AG09319 (cell line): Measurements from ENCODE around the gene RPTOR.
"Not testable (repeated sequence)": the region's sequence is repeated elsewhere in the genome, so short reads cannot be mapped to it uniquely, and the experiment has no call there.

Source experiments
- DNase-seq: peaks from one replicate; pipeline ENCODE4 v3.0.0-alpha.2; 2010; ENCODE audit warnings: low read depth; ENCODE audit errors: extremely low read depth
- TF ChIP-seq, protein P1 (sequence below): IDR thresholded peaks from 2 replicates; pipeline ENCODE4 v1.5.1; 2011; ENCODE audit warnings: low read depth, mild to moderate bottlenecking, inconsistent platforms, low read length, moderate library complexity

Gene RPTOR

GRCh38 chr17:80759377-80759673 is 214.7 kb downstream of the RPTOR start:
- DNase-seq, result no peak
- TF ChIP-seq, protein P1, sequence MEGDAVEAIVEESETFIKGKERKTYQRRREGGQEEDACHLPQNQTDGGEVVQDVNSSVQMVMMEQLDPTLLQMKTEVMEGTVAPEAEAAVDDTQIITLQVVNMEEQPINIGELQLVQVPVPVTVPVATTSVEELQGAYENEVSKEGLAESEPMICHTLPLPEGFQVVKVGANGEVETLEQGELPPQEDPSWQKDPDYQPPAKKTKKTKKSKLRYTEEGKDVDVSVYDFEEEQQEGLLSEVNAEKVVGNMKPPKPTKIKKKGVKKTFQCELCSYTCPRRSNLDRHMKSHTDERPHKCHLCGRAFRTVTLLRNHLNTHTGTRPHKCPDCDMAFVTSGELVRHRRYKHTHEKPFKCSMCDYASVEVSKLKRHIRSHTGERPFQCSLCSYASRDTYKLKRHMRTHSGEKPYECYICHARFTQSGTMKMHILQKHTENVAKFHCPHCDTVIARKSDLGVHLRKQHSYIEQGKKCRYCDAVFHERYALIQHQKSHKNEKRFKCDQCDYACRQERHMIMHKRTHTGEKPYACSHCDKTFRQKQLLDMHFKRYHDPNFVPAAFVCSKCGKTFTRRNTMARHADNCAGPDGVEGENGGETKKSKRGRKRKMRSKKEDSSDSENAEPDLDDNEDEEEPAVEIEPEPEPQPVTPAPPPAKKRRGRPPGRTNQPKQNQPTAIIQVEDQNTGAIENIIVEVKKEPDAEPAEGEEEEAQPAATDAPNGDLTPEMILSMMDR, result no peak

- TF ChIP-seq, protein P1, result no peak
- no peak for DNase-seq
These were observed 215.9 kb downstream of the RPTOR start for GRCh38 chr17:80760511-80760911.

- DNase-seq, result no peak
- TF ChIP-seq, protein P1, result no peak
These were observed 216.7 kb downstream of the RPTOR start for GRCh38 chr17:80761110-80761871.

GRCh38 chr17:80762076-80762475 is 217.4 kb downstream of the RPTOR start:
- TF ChIP-seq, protein P1, result no peak
- DNase-seq, result no peak

DNA sequence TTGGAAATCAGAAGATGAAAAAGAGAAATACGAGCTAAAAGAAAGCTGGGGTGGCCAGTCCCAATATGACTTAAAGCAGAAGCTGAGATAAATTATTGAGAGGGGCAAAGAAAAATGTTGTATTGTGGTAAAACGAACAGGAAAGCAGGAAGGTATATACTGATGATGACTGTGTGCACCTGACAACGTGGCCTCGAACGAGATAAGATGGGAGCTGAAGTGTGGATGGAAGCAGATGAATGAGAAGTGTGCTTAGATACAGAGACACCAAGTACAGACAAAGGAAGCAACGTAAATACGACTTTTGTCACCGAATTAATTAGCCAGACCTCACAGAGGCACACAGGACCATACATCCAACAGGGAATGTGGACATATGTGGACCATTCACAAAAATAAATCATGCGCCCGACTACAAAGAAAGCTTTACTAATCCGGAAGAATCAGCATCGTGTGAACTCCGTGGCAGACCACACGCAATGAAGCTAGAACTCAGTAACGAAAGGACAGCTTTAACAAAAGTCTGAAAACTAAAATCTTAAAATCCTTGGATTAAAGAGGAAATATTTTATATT is 218.7 kb downstream of the RPTOR start:
- DNase-seq, result no peak
- TF ChIP-seq, protein P1, result no peak

DNA sequence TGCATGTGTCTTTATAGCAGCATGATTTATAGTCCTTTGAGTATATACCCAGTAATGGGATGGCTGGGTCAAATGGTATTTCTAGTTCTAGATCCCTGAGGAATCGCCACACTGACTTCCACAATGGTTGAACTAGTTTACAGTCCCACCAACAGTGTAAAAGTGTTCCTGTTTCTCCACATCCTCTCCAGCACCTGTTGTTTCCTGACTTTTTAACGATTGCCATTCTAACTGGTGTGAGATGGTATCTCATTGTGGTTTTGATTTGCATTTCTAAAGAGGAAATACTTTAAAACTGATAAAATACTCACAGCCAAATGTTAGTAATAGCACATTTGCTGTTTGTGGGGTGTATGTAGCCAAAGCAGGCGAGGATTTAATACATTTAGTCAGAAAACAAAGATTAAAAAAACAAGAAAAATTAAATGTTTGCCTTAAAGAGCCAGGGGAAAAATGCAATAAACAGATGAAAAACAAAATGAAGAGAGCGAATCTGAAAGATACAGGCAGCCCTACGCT is 220.0 kb downstream of the RPTOR start:
- DNase-seq, result not testable (repeated sequence)

DNA sequence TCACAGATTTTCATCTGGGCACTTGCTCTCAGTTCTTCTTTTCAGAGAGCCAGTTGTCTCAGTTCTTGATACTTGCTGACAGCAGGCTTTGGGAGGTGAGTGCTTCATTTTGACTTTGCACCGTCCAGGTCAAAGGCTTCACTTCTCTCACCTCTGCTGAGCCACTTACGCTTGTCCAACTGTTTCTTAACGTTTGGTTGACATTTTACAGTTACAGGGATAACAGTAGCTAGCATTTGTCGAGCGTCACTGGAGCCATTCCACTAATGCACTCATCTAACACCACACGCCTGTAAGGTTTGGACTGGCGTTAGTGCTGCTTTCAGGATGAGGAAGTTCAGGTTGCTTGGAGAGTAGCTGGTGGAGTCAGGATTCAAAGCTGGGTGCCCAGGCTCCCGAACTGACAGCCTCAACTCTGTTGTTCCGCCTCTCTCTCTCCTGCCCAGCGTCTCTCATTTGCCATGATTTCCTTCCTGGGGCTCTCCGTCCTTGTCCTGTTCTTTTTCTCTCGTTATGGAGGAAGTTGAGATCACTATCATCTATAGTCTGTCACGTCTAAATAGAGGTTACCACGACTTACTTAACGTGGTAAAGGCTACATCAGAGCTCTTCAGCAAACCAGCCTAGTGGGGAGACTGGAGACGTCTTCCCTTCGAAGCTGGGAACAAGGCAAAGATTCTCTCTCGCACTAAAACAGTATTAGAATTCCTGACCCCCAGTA is 220.8 kb downstream of the RPTOR start:
- TF ChIP-seq, protein P1, result no peak
- no peak for DNase-seq
